ENCODE measurements around the gene TOB1. TPM values are rescaled to one million over a fixed set of nuclear protein-coding genes. Genes with fewer than 3 reads are reported as not detected.
A peak's percentile ranks its signal among the peaks of the same experiment; 100 is the strongest.

TOB1 gene
- total and polyA plus RNA-seq, 2 experiments from 2014 or later: 12.1 to 46.9 TPM

- TF ChIP-seq REST (IDR thresholded peaks at IDR 0.05; ENCODE audit: unreplicated experiment) (no peak), EZH2phosphoT487 (IDR thresholded peaks at IDR 0.05; ENCODE audit: unreplicated experiment) (no peak), ETS1 (IDR thresholded peaks at IDR 0.05) (no peak), NANOG (IDR thresholded peaks at IDR 0.05; ENCODE audit: borderline replicate concordance) (no peak), STAT1 (IDR thresholded peaks at IDR 0.05; ENCODE audit: unreplicated experiment) (no peak)
Observed at GRCh38 chr17:50841277-50841948, 24.7 kb downstream of the TOB1 start (continued).

- Histone ChIP-seq H4K20me1 (replicated peaks; ENCODE audit: insufficient read depth) (no peaks in the 10 kb centered on the region), H3F3A (replicated peaks; ENCODE audit: low read depth) (no peaks in the 10 kb centered on the region), H2AFZ (peak overlapping the region; percentile 47; the same call in 1 of the 2 replicates), H3K79me2 (replicated peaks; ENCODE audit: insufficient read depth) (no peaks in the 10 kb centered on the region), H3K4me1 (ENCODE audit: insufficient read depth) (no peaks in the 10 kb centered on the region; the same call in 1 of the 2 replicates), H3K27me3 (ENCODE audit: insufficient read depth) (no peaks in the 10 kb centered on the region), H3K36me3 (ENCODE audit: insufficient read depth) (no peaks in the 10 kb centered on the region), H3K9me2 (ENCODE audit: insufficient read depth) (no peaks in the 10 kb centered on the region), H3K27ac (ENCODE audit: low read depth) (no peak overlapping the region), H3K4me2 (no peak overlapping the region), H3K4me3 (no peak overlapping the region)
- H3K4me1 Mint-ChIP-seq: peaks cover 15% of the 10 kb centered on the region; the same call in 2 of the 3 replicates
- no peak overlapping the region for H3K4me3 Mint-ChIP-seq
- no peak for DNase-seq (ENCODE audit: low spot score)
- H3K27me3 Mint-ChIP-seq (ENCODE audit: insufficient read depth, low read depth, poor library complexity): peaks cover 6% of the 10 kb centered on the region
- no peak overlapping the region for H3K27ac Mint-ChIP-seq
- no peak for ATAC-seq
- no peaks in the 10 kb centered on the region for H3K36me3 Mint-ChIP-seq (ENCODE audit: low read depth)
- no peaks in the 10 kb centered on the region for H3K9me3 Mint-ChIP-seq
- TF ChIP-seq EZH2 (IDR thresholded peaks at IDR 0.05; ENCODE audit: low read depth, unreplicated experiment) (no peak), ZNF114 (CRISPR knock-in tag; IDR thresholded peaks at IDR 0.05) (no peak), REST (IDR thresholded peaks at IDR 0.05; ENCODE audit: unreplicated experiment) (no peak), CREB1 (CRISPR knock-in tag; IDR thresholded peaks at IDR 0.05; ENCODE audit: low read depth) (no peak), ZNF331 (CRISPR knock-in tag; IDR thresholded peaks at IDR 0.05; ENCODE audit: low read depth) (no peak)
Observed at GRCh38 chr17:50840311-50840851, 25.8 kb downstream of the TOB1 start.
